Stimulated activated CD8-positive, alpha-beta memory T cell treated with anti-CD3 and anti-CD28 coated beads, Interleukin-15, amount 100 ng/mL, for 48 hours (primary cell): ENCODE data around the gene CD177.
"Not testable (repeated sequence)": the region's sequence is repeated elsewhere in the genome, so short reads cannot be mapped to it uniquely, and the experiment has no call there.

ENCODE experiments used
- DNase-seq, 2 donors: peaks; one replicate each; pipeline ENCODE4 v3.0.0-alpha.2; 2020; ENCODE audit warnings: low read depth in 2 of 2

Gene CD177

GRCh38 chr19:43380771-43381386 is 27.4 kb downstream of the CD177 start:
- DNase-seq: no peak

GRCh38 chr19:43382586-43383216 is 29.2 kb downstream of the CD177 start:
- DNase-seq: not testable (repeated sequence)

- DNase-seq: not testable (repeated sequence)
Observed at GRCh38 chr19:43383254-43383653, 29.8 kb downstream of the CD177 start.

- not testable (repeated sequence) for DNase-seq
Observed at GRCh38 chr19:43383759-43384158, 30.3 kb downstream of the CD177 start.

- DNase-seq: not testable (repeated sequence)
Observed at GRCh38 chr19:43390903-43391551, 37.5 kb downstream of the CD177 start.

GRCh38 chr19:43391552-43391935 is 38.1 kb downstream of the CD177 start:
- not testable (repeated sequence) for DNase-seq

GRCh38 chr19:43393501-43393900 is 40.0 kb downstream of the CD177 start:
- DNase-seq: not testable (repeated sequence)

GRCh38 chr19:43395561-43395960 is 42.1 kb downstream of the CD177 start:
- DNase-seq: no peak

- DNase-seq: no peak
Observed at GRCh38 chr19:43406297-43406696, 52.8 kb downstream of the CD177 start.

GRCh38 chr19:43407416-43408005 is 54.0 kb downstream of the CD177 start:
- DNase-seq: no peak

- DNase-seq: no peak
Observed at GRCh38 chr19:43408043-43408442, 54.6 kb downstream of the CD177 start.

- DNase-seq: no peak
Observed at GRCh38 chr19:43409415-43409814, 55.9 kb downstream of the CD177 start.

GRCh38 chr19:43412441-43412840 is 59.0 kb downstream of the CD177 start:
- DNase-seq: no peak
